ENCODE measurements around the gene SLC25A40. TPM values are rescaled to one million over a fixed set of nuclear protein-coding genes. Genes with fewer than 3 reads are reported as not detected.
"Not testable (repeated sequence)": the region's sequence is repeated elsewhere in the genome, so short reads cannot be mapped to it uniquely, and the experiment has no call there.

SLC25A40 gene, protein sequence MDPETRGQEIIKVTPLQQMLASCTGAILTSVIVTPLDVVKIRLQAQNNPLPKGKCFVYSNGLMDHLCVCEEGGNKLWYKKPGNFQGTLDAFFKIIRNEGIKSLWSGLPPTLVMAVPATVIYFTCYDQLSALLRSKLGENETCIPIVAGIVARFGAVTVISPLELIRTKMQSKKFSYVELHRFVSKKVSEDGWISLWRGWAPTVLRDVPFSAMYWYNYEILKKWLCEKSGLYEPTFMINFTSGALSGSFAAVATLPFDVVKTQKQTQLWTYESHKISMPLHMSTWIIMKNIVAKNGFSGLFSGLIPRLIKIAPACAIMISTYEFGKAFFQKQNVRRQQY
- polyA plus RNA-seq: 36.1 TPM
- long read RNA-seq, donor 1, full-length matches to known transcripts: 4 of 4 reads
- long read RNA-seq, donor 1, partial matches to known transcripts: 0 of 4 reads
- long read RNA-seq, donor 1, other reads (novel, unspliced or antisense): 0 of 4 reads
- long read RNA-seq, donor 2, full-length matches to known transcripts: 5 of 19 reads
- long read RNA-seq, donor 2, partial matches to known transcripts: 9 of 19 reads
- long read RNA-seq, donor 2, other reads (novel, unspliced or antisense): 5 of 19 reads
- long read RNA-seq, donor 3, full-length matches to known transcripts: 7 of 14 reads
- long read RNA-seq, donor 3, partial matches to known transcripts: 7 of 14 reads
- long read RNA-seq, donor 3, other reads (novel, unspliced or antisense): 0 of 14 reads
- long read RNA-seq, donor 4: 0 reads
- long read RNA-seq, donor 5, full-length matches to known transcripts: 1 of 1 reads
- long read RNA-seq, donor 5, partial matches to known transcripts: 0 of 1 reads
- long read RNA-seq, donor 5, other reads (novel, unspliced or antisense): 0 of 1 reads
- long read RNA-seq, donor 6, full-length matches to known transcripts: 8 of 8 reads
- long read RNA-seq, donor 6, partial matches to known transcripts: 0 of 8 reads
- long read RNA-seq, donor 6, other reads (novel, unspliced or antisense): 0 of 8 reads
- long read RNA-seq, donor 7, full-length matches to known transcripts: 4 of 4 reads
- long read RNA-seq, donor 7, partial matches to known transcripts: 0 of 4 reads
- long read RNA-seq, donor 7, other reads (novel, unspliced or antisense): 0 of 4 reads
- long read RNA-seq, donor 8, full-length matches to known transcripts: 4 of 4 reads
- long read RNA-seq, donor 8, partial matches to known transcripts: 0 of 4 reads
- long read RNA-seq, donor 8, other reads (novel, unspliced or antisense): 0 of 4 reads
- long read RNA-seq, donor 9, full-length matches to known transcripts: 8 of 15 reads
- long read RNA-seq, donor 9, partial matches to known transcripts: 7 of 15 reads
- long read RNA-seq, donor 9, other reads (novel, unspliced or antisense): 0 of 15 reads
- long read RNA-seq, donor 10, full-length matches to known transcripts: 4 of 17 reads
- long read RNA-seq, donor 10, partial matches to known transcripts: 13 of 17 reads
- long read RNA-seq, donor 10, other reads (novel, unspliced or antisense): 0 of 17 reads
- long read RNA-seq, donor 11, full-length matches to known transcripts: 9 of 9 reads
- long read RNA-seq, donor 11, partial matches to known transcripts: 0 of 9 reads
- long read RNA-seq, donor 11, other reads (novel, unspliced or antisense): 0 of 9 reads

- no CpG with 5 or more reads among the region's 84 CpGs for WGBS (ENCODE audit: insufficient coverage, low lambda C conversion rate)
- Histone ChIP-seq H3K4me3 (ENCODE audit: low read length) (peak within 1 kb of the TSS; percentile 94), H3K27me3 (ENCODE audit: control insufficient read depth, insufficient read depth, low read length) (no peaks in the 10 kb centered on the region), H3K36me3 (ENCODE audit: control insufficient read depth, insufficient read depth, low read length) (peaks cover under 1% of the 10 kb centered on the region), H3K27ac (ENCODE audit: low read length) (peak within 1 kb of the TSS; percentile 98), H3K9me3 (ENCODE audit: control insufficient read depth, low read depth, low read length) (peaks cover 2% of the 10 kb centered on the region), H3K4me1 (ENCODE audit: control insufficient read depth, insufficient read depth, low read length) (no peaks in the 10 kb centered on the region)
- DNase-seq: peak; percentile 93 to 97
Observed at GRCh38 chr7:87876040-87876868, at the start of gene SLC25A40, which contains the start of gene DBF4. Gene SLC25A40, minus strand, starts transcription at chr7:87876360. Its CDS starts 17,633 bp downstream, at chr7:87858727. Gene DBF4, plus strand, starts transcription at chr7:87876493. Its CDS starts 240 bp downstream, at chr7:87876733.

- H3K27me3 ChIP-seq (ENCODE audit: control insufficient read depth, insufficient read depth, low read length): not testable (repeated sequence)
- 91% methylated on average over 2 of the region's 8 CpGs for WGBS (ENCODE audit: insufficient coverage, low lambda C conversion rate)
Observed at GRCh38 chr7:87922759-87923395, 46.7 kb upstream of the SLC25A40 start.

GRCh38 chr7:87920578-87920977 is 44.4 kb upstream of the SLC25A40 start:
- H3K4me3 ChIP-seq (ENCODE audit: low read length): no peak overlapping the region

More at GRCh38 chr7:87922759-87923395, 46.7 kb upstream of the SLC25A40 start:
- H3K9me3 ChIP-seq (ENCODE audit: control insufficient read depth, low read depth, low read length); H3K36me3 ChIP-seq (ENCODE audit: control insufficient read depth, insufficient read depth, low read length); DNase-seq; H3K27ac ChIP-seq (ENCODE audit: low read length); H3K4me3 ChIP-seq (ENCODE audit: low read length): not testable (repeated sequence)
- H3K4me1 ChIP-seq (ENCODE audit: control insufficient read depth, insufficient read depth, low read length): peaks cover 10% of the 10 kb centered on the region

GRCh38 chr7:87919875-87920274 is 43.7 kb upstream of the SLC25A40 start:
- DNase-seq: no peak
- Histone ChIP-seq H3K9me3 (ENCODE audit: control insufficient read depth, low read depth, low read length) (no peaks in the 10 kb centered on the region), H3K36me3 (ENCODE audit: control insufficient read depth, insufficient read depth, low read length) (no peaks in the 10 kb centered on the region), H3K4me1 (ENCODE audit: control insufficient read depth, insufficient read depth, low read length) (no peaks in the 10 kb centered on the region), H3K27me3 (ENCODE audit: control insufficient read depth, insufficient read depth, low read length) (no peaks in the 10 kb centered on the region), H3K27ac (ENCODE audit: low read length) (no peak overlapping the region), H3K4me3 (ENCODE audit: low read length) (no peak overlapping the region)
- no CpG with 5 or more reads among the region's 6 CpGs for WGBS (ENCODE audit: insufficient coverage, low lambda C conversion rate)

More at GRCh38 chr7:87920578-87920977, 44.4 kb upstream of the SLC25A40 start:
- H3K9me3 ChIP-seq (ENCODE audit: control insufficient read depth, low read depth, low read length): no peaks in the 10 kb centered on the region
- no peaks in the 10 kb centered on the region for H3K4me1 ChIP-seq (ENCODE audit: control insufficient read depth, insufficient read depth, low read length)
- DNase-seq: no peak
- H3K27me3 ChIP-seq (ENCODE audit: control insufficient read depth, insufficient read depth, low read length): no peaks in the 10 kb centered on the region
- WGBS (ENCODE audit: insufficient coverage, low lambda C conversion rate): no CpG with 5 or more reads among the region's 5 CpGs
- no peak overlapping the region for H3K27ac ChIP-seq (ENCODE audit: low read length)
- no peaks in the 10 kb centered on the region for H3K36me3 ChIP-seq (ENCODE audit: control insufficient read depth, insufficient read depth, low read length)

DNA sequence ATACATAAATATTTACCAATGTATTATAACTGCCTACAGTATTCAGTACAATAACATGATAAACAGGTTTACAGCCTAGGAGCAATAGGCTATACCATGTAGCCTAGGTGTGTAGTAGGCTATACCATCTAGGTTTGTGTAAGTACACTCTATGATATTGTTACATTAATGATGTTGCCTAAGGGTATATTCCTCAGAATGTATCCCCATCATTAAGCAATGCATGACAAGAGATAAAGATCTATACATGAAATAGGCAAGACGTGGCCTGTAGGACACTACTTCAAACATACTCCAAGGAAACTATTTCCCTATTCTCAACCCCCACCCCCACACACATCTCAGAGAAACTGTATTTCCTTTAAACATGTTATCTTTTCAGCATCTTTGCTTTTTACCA is 42.6 kb upstream of the SLC25A40 start:
- no peak for DNase-seq
- H3K36me3 ChIP-seq (ENCODE audit: control insufficient read depth, insufficient read depth, low read length): no peaks in the 10 kb centered on the region
- no peaks in the 10 kb centered on the region for H3K27me3 ChIP-seq (ENCODE audit: control insufficient read depth, insufficient read depth, low read length)
- no peak overlapping the region for H3K4me3 ChIP-seq (ENCODE audit: low read length)
- WGBS (ENCODE audit: insufficient coverage, low lambda C conversion rate): 80% methylated on average over 1 of the region's 1 CpG
- no peaks in the 10 kb centered on the region for H3K9me3 ChIP-seq (ENCODE audit: control insufficient read depth, low read depth, low read length)
- no peaks in the 10 kb centered on the region for H3K4me1 ChIP-seq (ENCODE audit: control insufficient read depth, insufficient read depth, low read length)
- H3K27ac ChIP-seq (ENCODE audit: low read length): no peak overlapping the region

DNA sequence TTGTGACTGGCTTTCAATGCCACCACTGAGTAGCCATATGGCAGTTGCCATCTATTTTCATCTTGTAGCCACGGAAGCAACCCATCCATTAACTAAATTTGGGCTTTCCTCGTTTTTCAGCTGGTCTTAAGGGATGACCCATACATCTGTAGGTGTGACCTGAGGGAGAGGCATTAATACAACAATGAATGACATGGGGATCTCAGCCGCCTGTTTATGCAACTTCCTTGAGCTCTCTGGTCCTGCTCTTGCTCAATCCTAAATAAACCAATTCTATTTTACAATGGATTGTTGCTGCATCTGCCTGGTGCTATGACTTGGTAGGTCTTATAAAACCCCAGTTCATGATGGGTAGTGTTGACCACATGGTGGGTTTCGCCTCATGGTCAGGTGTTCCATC is 36.0 kb upstream of the SLC25A40 start:
- WGBS (ENCODE audit: insufficient coverage, low lambda C conversion rate): no CpG with 5 or more reads among the region's 4 CpGs
- no peaks in the 10 kb centered on the region for H3K4me1 ChIP-seq (ENCODE audit: control insufficient read depth, insufficient read depth, low read length)
- H3K4me3 ChIP-seq (ENCODE audit: low read length): no peak overlapping the region
- H3K27ac ChIP-seq (ENCODE audit: low read length): no peak overlapping the region
- no peak for DNase-seq
- no peaks in the 10 kb centered on the region for H3K27me3 ChIP-seq (ENCODE audit: control insufficient read depth, insufficient read depth, low read length)
- peaks cover 2% of the 10 kb centered on the region for H3K36me3 ChIP-seq (ENCODE audit: control insufficient read depth, insufficient read depth, low read length)
- H3K9me3 ChIP-seq (ENCODE audit: control insufficient read depth, low read depth, low read length): no peaks in the 10 kb centered on the region

DNA sequence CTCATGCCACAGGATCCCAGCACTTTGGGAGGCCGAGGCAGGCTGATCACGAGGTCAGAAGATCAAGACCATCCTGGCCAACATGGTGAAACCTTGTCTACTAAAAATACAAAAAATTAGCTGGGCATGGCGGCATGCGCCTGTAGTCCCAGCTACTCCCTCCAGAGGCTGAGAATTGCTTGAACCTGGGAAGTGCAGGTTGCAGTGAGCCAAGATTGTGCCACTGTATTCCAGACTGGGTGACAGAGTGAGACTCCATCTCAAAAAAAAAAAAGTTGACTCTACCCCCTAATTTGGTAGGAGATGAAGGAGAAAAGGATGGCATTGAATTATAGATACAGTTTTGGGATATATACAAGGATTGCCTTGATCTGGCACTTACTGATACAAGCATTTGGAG is 32.7 kb upstream of the SLC25A40 start:
- not testable (repeated sequence) for H3K4me1 ChIP-seq (ENCODE audit: control insufficient read depth, insufficient read depth, low read length); H3K27me3 ChIP-seq (ENCODE audit: control insufficient read depth, insufficient read depth, low read length); H3K9me3 ChIP-seq (ENCODE audit: control insufficient read depth, low read depth, low read length); H3K27ac ChIP-seq (ENCODE audit: low read length); DNase-seq; H3K4me3 ChIP-seq (ENCODE audit: low read length)
- WGBS (ENCODE audit: insufficient coverage, low lambda C conversion rate): no CpG with 5 or more reads among the region's 4 CpGs
- H3K36me3 ChIP-seq (ENCODE audit: control insufficient read depth, insufficient read depth, low read length): peaks cover 11% of the 10 kb centered on the region

- 89% methylated on average over 2 of the region's 3 CpGs for WGBS (ENCODE audit: insufficient coverage, low lambda C conversion rate)
- not testable (repeated sequence) for H3K27me3 ChIP-seq (ENCODE audit: control insufficient read depth, insufficient read depth, low read length); H3K9me3 ChIP-seq (ENCODE audit: control insufficient read depth, low read depth, low read length); H3K4me3 ChIP-seq (ENCODE audit: low read length); DNase-seq; H3K27ac ChIP-seq (ENCODE audit: low read length); H3K4me1 ChIP-seq (ENCODE audit: control insufficient read depth, insufficient read depth, low read length)
- peaks cover 16% of the 10 kb centered on the region for H3K36me3 ChIP-seq (ENCODE audit: control insufficient read depth, insufficient read depth, low read length)
Observed at GRCh38 chr7:87907136-87907906, 31.2 kb upstream of the SLC25A40 start.
